ENCODE measurements around the gene NPHP1. TPM values are rescaled to one million over a fixed set of nuclear protein-coding genes. Genes with fewer than 3 reads are reported as not detected.

NPHP1 gene
- total and polyA plus RNA-seq, 7 donors: 2.4 to 17.7 (median 10.3) TPM

- DNase-seq (no peak), ATAC-seq (peak in 2 of 4 donors; percentile 32 to 48)
- no peaks in the 10 kb centered on the region for H3K27me3 ChIP-seq (ENCODE audit: insufficient read depth in 3 of 3, low read length in 2 of 3)
- 79 to 87% (median 80%) methylated on average over 4 of the region's 4 CpGs for WGBS, 3 donors
- H3K27ac ChIP-seq: no peak overlapping the region
- intact Hi-C loops (cut with DNase I): no loop called here
- TF ChIP-seq, protein P1, sequence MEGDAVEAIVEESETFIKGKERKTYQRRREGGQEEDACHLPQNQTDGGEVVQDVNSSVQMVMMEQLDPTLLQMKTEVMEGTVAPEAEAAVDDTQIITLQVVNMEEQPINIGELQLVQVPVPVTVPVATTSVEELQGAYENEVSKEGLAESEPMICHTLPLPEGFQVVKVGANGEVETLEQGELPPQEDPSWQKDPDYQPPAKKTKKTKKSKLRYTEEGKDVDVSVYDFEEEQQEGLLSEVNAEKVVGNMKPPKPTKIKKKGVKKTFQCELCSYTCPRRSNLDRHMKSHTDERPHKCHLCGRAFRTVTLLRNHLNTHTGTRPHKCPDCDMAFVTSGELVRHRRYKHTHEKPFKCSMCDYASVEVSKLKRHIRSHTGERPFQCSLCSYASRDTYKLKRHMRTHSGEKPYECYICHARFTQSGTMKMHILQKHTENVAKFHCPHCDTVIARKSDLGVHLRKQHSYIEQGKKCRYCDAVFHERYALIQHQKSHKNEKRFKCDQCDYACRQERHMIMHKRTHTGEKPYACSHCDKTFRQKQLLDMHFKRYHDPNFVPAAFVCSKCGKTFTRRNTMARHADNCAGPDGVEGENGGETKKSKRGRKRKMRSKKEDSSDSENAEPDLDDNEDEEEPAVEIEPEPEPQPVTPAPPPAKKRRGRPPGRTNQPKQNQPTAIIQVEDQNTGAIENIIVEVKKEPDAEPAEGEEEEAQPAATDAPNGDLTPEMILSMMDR (IDR thresholded peaks at IDR 0.05): no peak
- H3K36me3 ChIP-seq (ENCODE audit: insufficient read depth in 1 of 2, low read depth in 1 of 2): peaks cover 2 to 68% of the 10 kb centered on the region in 2 donors
- no peaks in the 10 kb centered on the region for H3K9me3 ChIP-seq
- no peak overlapping the region for H3K4me3 ChIP-seq
- H3K4me1 ChIP-seq: no peaks in the 10 kb centered on the region
Measured at GRCh38 chr2:110124038-110124825, 80.6 kb downstream of the NPHP1 start.

DNA sequence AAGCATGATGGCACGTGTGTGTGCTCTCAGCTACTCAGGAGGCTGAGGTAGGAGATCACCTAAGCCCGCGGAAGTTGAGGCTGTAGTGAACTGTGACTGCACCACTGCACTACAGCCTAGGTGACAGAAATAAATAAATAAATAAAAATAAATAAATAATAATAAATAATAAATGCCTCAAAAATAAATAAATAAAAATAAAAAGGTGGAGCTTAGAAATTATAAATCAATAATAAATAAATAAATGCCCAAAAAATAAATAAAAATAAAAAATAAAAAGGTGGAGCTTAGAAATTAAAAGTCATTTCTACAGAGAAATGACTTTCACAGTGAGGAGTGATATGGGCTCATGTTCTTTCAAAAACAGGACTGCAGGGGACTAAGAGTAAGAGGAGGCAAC, 83.2 kb downstream of the NPHP1 start:
- DNase-seq: no peak
- H3K27ac ChIP-seq: no peak overlapping the region
- H3K36me3 ChIP-seq (ENCODE audit: insufficient read depth in 1 of 2, low read depth in 1 of 2): peaks cover 0 to 42% of the 10 kb centered on the region in 2 donors
- 90 to 94% (median 94%) methylated on average over 3 of the region's 3 CpGs for WGBS, 3 donors
- H3K4me1 ChIP-seq: no peaks in the 10 kb centered on the region
- H3K4me3 ChIP-seq: no peak overlapping the region
- H3K27me3 ChIP-seq (ENCODE audit: insufficient read depth in 3 of 3, low read length in 2 of 3): peaks cover 0 to 5% (median 0%) of the 10 kb centered on the region in 3 donors
- H3K9me3 ChIP-seq: no peaks in the 10 kb centered on the region
- no peak for ATAC-seq
- TF ChIP-seq, protein P1 (IDR thresholded peaks at IDR 0.05): no peak
- intact Hi-C loops (cut with DNase I): no loop called here

DNA sequence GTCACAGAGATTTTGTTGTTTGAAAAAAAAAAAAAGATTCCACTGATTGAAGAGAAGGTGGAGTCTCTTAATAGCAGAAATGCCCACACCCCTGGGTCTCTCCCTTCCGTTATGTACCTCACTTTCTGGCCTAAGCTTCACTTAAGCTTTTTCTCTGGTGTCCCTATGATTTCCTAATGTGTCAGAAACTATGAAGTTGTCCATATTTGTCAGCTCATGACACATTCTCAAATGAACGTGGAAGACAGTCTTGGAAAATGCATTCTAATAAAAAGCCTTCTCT, 83.8 kb downstream of the NPHP1 start:
- H3K27me3 ChIP-seq (ENCODE audit: insufficient read depth in 3 of 3, low read length in 2 of 3): peaks cover 0 to 11% (median 0%) of the 10 kb centered on the region in 3 donors
- H3K4me3 ChIP-seq: no peak overlapping the region
- TF ChIP-seq, protein P1 (IDR thresholded peaks at IDR 0.05): no peak
- WGBS, 3 donors: 54 to 58% (median 56%) methylated on average over 2 of the region's 2 CpGs
- ATAC-seq (no peak), DNase-seq (no peak)
- no peaks in the 10 kb centered on the region for H3K4me1 ChIP-seq
- H3K36me3 ChIP-seq (ENCODE audit: insufficient read depth in 1 of 2, low read depth in 1 of 2): peaks cover 0 to 36% of the 10 kb centered on the region in 2 donors
- H3K9me3 ChIP-seq: no peaks in the 10 kb centered on the region
- intact Hi-C loops (cut with DNase I): no loop called here
- H3K27ac ChIP-seq: no peak overlapping the region

DNA sequence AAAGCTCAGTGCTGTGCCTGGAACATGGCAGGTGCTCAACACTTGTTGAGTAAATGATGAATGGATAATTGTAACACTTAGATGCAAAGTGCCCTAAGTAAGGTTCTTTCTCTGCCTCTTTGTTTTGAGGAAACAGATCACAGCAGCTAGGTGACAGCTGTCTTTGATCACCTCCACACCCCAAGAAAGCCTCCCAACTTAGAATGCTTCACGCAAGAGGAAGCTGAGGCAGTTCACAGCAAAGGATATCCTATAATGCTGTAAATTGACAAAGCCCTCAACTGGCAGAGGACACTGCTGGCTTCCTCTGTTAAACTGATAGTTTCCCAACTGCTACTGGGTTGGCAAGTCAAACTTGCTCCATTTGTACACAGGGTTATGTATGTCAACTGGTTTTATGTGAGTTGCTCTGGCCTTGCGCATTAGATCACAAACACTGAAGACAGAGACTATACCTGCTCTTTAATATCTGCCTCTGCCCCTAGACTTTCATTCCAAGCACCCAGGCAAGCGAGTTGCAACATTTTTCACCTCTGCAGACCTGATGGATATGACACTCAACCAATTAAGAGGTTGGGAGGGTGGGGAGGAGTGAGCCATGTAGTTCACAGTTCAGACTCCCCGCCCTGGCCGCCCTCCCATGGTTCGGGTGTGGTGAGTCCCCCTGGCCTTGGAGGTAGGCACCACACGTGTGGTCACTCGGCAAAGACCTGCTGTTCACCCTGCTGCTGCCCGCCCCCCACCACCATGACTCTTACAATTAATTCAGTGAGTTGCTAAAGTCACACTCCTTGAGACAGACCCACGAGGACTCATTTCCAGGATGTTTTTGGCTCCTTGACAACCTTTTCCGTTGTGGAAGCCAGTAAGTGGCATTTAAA, 84.4 kb downstream of the NPHP1 start:
- H3K27ac ChIP-seq: peak overlapping the region; percentile 25
- DNase-seq: no peak
- peaks cover 0 to 30% of the 10 kb centered on the region in 2 donors for H3K36me3 ChIP-seq (ENCODE audit: insufficient read depth in 1 of 2, low read depth in 1 of 2)
- peaks cover 0 to 17% (median 4%) of the 10 kb centered on the region in 3 donors for H3K27me3 ChIP-seq (ENCODE audit: insufficient read depth in 3 of 3, low read length in 2 of 3)
- TF ChIP-seq, protein P1 (IDR thresholded peaks at IDR 0.05): no peak
- WGBS, 3 donors: 40 to 43% (median 42%) methylated on average over 11 of the region's 11 CpGs
- ATAC-seq: peak in 3 of 4 donors; percentile 14 to 35 (median 34)
- no peaks in the 10 kb centered on the region for H3K4me1 ChIP-seq
- H3K4me3 ChIP-seq: no peak overlapping the region
- no peaks in the 10 kb centered on the region for H3K9me3 ChIP-seq
- intact Hi-C loops (cut with DNase I): no loop called here
